Measurements from ENCODE around the gene PRPH2.
"Not testable (repeated sequence)": the region's sequence is repeated elsewhere in the genome, so short reads cannot be mapped to it uniquely, and the experiment has no call there.

The PRPH2 gene

GRCh38 chr6:42714098-42714761 is 8.2 kb downstream of the PRPH2 start:
- H3K9me3 ChIP-seq (ENCODE audit: control insufficient read depth, insufficient read depth, low read length): no peaks in the 10 kb centered on the region; the same call in 1 of the 2 replicates
- H3K4me3 ChIP-seq (ENCODE audit: low read depth, low read length): no peak overlapping the region
- no peaks in the 10 kb centered on the region for H3K36me3 ChIP-seq (ENCODE audit: control insufficient read depth, insufficient read depth, low read length)
- H3K4me1 ChIP-seq (ENCODE audit: control insufficient read depth, insufficient read depth, low read length): peaks cover 8% of the 10 kb centered on the region
- H3K27me3 ChIP-seq (ENCODE audit: control insufficient read depth, insufficient read depth, low read length): no peaks in the 10 kb centered on the region
- H3K27ac ChIP-seq (ENCODE audit: low read depth, low read length): no peak overlapping the region
- H3K9ac ChIP-seq (ENCODE audit: low read depth, low read length): no peak overlapping the region

GRCh38 chr6:42711930-42712329 is 10.5 kb downstream of the PRPH2 start:
- Histone ChIP-seq H3K4me3 (ENCODE audit: low read depth, low read length) (no peak overlapping the region), H3K36me3 (ENCODE audit: control insufficient read depth, insufficient read depth, low read length) (no peaks in the 10 kb centered on the region), H3K4me1 (ENCODE audit: control insufficient read depth, insufficient read depth, low read length) (peaks cover 8% of the 10 kb centered on the region), H3K9me3 (ENCODE audit: control insufficient read depth, insufficient read depth, low read length) (no peaks in the 10 kb centered on the region; the same call in 1 of the 2 replicates), H3K27ac (ENCODE audit: low read depth, low read length) (no peak overlapping the region), H3K9ac (ENCODE audit: low read depth, low read length) (no peak overlapping the region), H3K27me3 (ENCODE audit: control insufficient read depth, insufficient read depth, low read length) (no peaks in the 10 kb centered on the region)

DNA sequence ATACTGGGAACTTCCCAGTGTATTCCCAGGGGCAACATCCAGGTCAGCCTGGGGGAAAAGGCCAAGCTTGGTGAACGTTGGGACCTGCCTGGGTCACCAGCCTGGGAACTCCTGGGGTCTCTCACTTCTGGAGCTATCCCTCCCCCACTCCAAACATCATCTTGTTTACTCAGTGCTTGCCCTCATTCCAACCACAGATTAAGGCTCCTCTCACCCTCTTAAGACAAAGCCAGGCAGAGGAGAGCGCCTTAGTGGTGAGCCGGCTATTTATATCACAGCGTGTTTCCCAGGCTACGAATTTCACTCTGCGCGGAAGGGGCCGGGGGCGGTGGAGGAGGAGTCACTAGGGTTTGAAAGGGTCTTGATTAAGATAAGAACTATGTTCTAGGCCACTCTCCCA is 12.1 kb downstream of the PRPH2 start:
- Histone ChIP-seq H3K27me3 (ENCODE audit: control insufficient read depth, insufficient read depth, low read length) (no peaks in the 10 kb centered on the region), H3K36me3 (ENCODE audit: control insufficient read depth, insufficient read depth, low read length) (no peaks in the 10 kb centered on the region), H3K9me3 (ENCODE audit: control insufficient read depth, insufficient read depth, low read length) (no peaks in the 10 kb centered on the region; the same call in 1 of the 2 replicates), H3K4me3 (ENCODE audit: low read depth, low read length) (no peak overlapping the region), H3K9ac (ENCODE audit: low read depth, low read length) (no peak overlapping the region; the same call in 1 of the 2 replicates), H3K4me1 (ENCODE audit: control insufficient read depth, insufficient read depth, low read length) (peaks cover 8% of the 10 kb centered on the region), H3K27ac (ENCODE audit: low read depth, low read length) (peak overlapping the region; percentile 69)

DNA sequence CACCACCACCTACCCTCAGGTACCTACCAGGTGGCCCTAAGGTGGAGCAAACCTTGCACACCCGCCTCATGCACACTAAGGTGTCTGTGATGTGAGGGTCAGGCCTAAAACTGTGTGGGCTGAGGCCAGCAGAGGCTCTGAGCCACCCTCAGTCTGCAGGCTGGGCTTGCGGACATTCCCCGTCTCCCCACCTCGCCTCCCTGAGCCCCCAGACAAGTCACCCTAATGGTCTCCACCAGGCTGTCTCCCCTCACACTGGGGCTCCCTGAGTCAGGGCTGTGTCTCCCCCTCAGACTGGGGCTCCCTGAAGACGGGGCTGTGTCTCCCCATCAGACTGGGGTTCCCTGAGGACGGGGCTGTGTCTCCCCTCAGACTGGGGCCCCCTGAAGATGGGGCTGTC is 12.5 kb downstream of the PRPH2 start:
- Histone ChIP-seq H3K9me3 (ENCODE audit: control insufficient read depth, insufficient read depth, low read length) (no peaks in the 10 kb centered on the region; the same call in 1 of the 2 replicates), H3K4me3 (ENCODE audit: low read depth, low read length) (no peak overlapping the region), H3K36me3 (ENCODE audit: control insufficient read depth, insufficient read depth, low read length) (no peaks in the 10 kb centered on the region), H3K27me3 (ENCODE audit: control insufficient read depth, insufficient read depth, low read length) (no peaks in the 10 kb centered on the region), H3K4me1 (ENCODE audit: control insufficient read depth, insufficient read depth, low read length) (peaks cover 8% of the 10 kb centered on the region), H3K9ac (ENCODE audit: low read depth, low read length) (no peak overlapping the region), H3K27ac (ENCODE audit: low read depth, low read length) (peak overlapping the region; percentile 69)

DNA sequence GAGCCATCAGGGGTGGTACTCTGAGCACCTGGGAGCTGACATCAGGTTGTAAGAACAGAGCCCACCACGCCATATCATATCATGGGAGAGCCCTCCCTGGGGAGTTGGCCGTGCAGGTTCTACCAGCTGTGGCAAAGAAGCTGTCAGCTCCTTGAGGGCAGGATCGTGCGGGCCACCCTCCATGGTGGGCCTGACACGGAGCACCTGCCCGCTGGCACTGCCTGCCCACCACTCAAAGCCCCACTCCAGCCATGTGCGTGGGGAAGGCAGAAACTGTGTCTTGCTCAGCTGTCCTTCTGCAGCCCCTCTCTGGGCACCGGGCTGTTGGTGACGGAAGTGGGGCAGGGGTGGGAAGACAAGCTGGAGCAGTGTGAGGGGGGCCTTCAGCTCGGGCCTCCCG is 14.3 kb downstream of the PRPH2 start:
- peaks cover 8% of the 10 kb centered on the region for H3K4me1 ChIP-seq (ENCODE audit: control insufficient read depth, insufficient read depth, low read length)
- H3K27me3 ChIP-seq (ENCODE audit: control insufficient read depth, insufficient read depth, low read length): no peaks in the 10 kb centered on the region
- H3K27ac ChIP-seq (ENCODE audit: low read depth, low read length): no peak overlapping the region

DNA sequence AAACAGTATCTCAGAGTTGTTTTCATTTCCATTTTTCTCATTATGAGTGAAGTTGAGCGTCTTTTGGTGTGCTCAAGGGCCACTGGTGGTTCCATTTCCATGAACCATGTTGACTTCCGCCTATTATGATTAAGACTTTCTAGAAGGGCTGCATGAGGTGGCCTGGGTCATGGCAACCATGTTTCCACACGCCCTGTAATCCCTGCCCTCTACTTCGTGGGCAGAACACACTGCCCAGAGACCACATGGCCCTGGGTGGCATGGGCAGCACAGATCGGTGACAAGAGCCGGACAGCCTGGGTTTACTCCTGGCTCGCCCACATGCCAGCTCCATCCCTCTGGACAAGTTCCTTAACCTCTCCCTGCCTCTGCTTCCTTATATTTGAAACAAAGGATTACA is 14.8 kb downstream of the PRPH2 start:
- Histone ChIP-seq H3K36me3 (ENCODE audit: control insufficient read depth, insufficient read depth, low read length) (no peaks in the 10 kb centered on the region), H3K4me1 (ENCODE audit: control insufficient read depth, insufficient read depth, low read length) (peaks cover 8% of the 10 kb centered on the region), H3K4me3 (ENCODE audit: low read depth, low read length) (no peak overlapping the region), H3K9me3 (ENCODE audit: control insufficient read depth, insufficient read depth, low read length) (no peaks in the 10 kb centered on the region; the same call in 1 of the 2 replicates), H3K27ac (ENCODE audit: low read depth, low read length) (no peak overlapping the region), H3K9ac (ENCODE audit: low read depth, low read length) (no peak overlapping the region), H3K27me3 (ENCODE audit: control insufficient read depth, insufficient read depth, low read length) (no peaks in the 10 kb centered on the region)

More for the DNA sequence above, 14.3 kb downstream of the PRPH2 start:
- Histone ChIP-seq H3K9ac (ENCODE audit: low read depth, low read length) (no peak overlapping the region), H3K9me3 (ENCODE audit: control insufficient read depth, insufficient read depth, low read length) (no peaks in the 10 kb centered on the region; the same call in 1 of the 2 replicates), H3K36me3 (ENCODE audit: control insufficient read depth, insufficient read depth, low read length) (no peaks in the 10 kb centered on the region), H3K4me3 (ENCODE audit: low read depth, low read length) (no peak overlapping the region)

DNA sequence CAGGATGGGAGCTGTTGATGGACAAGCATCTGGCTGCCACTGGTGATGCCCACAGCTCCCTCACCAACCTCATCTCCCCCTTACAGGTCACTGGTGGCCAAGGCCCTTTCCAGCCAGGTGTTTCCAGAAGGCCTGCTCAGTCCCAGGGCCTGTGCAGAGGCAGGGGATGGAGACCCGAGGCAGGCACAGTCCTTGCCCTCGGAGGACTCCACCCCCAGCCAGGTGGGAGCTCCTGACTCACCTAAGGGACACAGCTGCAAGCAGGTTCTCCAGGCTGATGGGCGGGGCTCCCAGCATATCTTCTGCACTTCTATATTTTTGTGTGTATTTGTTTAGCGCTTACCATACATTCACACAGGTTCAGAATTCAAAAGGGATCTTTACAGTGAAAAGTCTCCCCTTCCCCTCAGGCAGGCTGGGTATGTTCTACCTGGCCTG is 17.4 kb downstream of the PRPH2 start:
- Histone ChIP-seq H3K9ac (ENCODE audit: low read depth, low read length) (no peak overlapping the region), H3K4me1 (ENCODE audit: control insufficient read depth, insufficient read depth, low read length) (no peaks in the 10 kb centered on the region; the same call in 1 of the 2 replicates), H3K9me3 (ENCODE audit: control insufficient read depth, insufficient read depth, low read length) (no peaks in the 10 kb centered on the region), H3K36me3 (ENCODE audit: control insufficient read depth, insufficient read depth, low read length) (no peaks in the 10 kb centered on the region), H3K4me3 (ENCODE audit: low read depth, low read length) (no peak overlapping the region), H3K27me3 (ENCODE audit: control insufficient read depth, insufficient read depth, low read length) (no peaks in the 10 kb centered on the region), H3K27ac (ENCODE audit: low read depth, low read length) (no peak overlapping the region)

DNA sequence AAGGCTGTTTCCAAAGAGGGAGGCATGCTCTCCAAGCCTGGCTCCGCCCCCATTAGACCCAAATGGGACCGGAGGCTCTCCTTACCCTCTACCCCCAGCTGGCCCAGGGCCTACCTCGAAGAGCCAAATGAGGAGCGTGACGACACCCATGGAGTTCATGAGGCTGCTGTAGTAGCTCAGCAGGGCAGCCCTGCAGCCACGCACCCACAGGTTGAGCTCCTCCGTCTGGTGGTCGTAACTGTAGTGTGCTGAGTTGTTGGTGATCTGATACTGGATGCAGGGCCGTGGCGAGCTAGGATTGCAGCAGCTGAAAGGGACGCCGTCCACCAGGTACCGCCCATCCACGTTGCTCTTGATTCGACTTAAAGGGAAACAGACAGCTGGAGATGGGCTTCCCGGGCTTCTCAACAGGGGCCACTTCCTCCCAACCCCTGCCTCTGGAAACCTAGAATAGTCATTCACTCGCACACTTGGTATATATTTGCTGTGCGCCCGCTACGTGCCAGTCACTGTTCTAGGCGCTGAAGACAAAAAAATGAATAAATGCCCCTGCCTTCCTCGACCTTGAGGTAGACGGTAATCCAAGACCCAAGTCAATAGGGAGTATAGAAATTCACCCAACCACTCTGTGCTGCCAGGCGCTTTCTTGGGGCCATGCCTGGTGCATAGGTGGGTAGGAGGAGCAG is 18.0 kb downstream of the PRPH2 start:
- Histone ChIP-seq H3K4me1 (ENCODE audit: control insufficient read depth, insufficient read depth, low read length) (no peaks in the 10 kb centered on the region), H3K27me3 (ENCODE audit: control insufficient read depth, insufficient read depth, low read length) (no peaks in the 10 kb centered on the region), H3K27ac (ENCODE audit: low read depth, low read length) (no peak overlapping the region), H3K9me3 (ENCODE audit: control insufficient read depth, insufficient read depth, low read length) (no peaks in the 10 kb centered on the region), H3K4me3 (ENCODE audit: low read depth, low read length) (peak overlapping the region; percentile 3; the same call in 1 of the 2 replicates), H3K36me3 (ENCODE audit: control insufficient read depth, insufficient read depth, low read length) (no peaks in the 10 kb centered on the region), H3K9ac (ENCODE audit: low read depth, low read length) (peak overlapping the region; percentile 2; the same call in 1 of the 2 replicates)

GRCh38 chr6:42702786-42703185 is 19.6 kb downstream of the PRPH2 start:
- not testable (repeated sequence) for H3K9ac ChIP-seq (ENCODE audit: low read depth, low read length); H3K4me1 ChIP-seq (ENCODE audit: control insufficient read depth, insufficient read depth, low read length); H3K27me3 ChIP-seq (ENCODE audit: control insufficient read depth, insufficient read depth, low read length); H3K27ac ChIP-seq (ENCODE audit: low read depth, low read length); H3K36me3 ChIP-seq (ENCODE audit: control insufficient read depth, insufficient read depth, low read length); H3K4me3 ChIP-seq (ENCODE audit: low read depth, low read length); H3K9me3 ChIP-seq (ENCODE audit: control insufficient read depth, insufficient read depth, low read length)

- Histone ChIP-seq H3K9me3 (ENCODE audit: control insufficient read depth, insufficient read depth, low read length) (no peaks in the 10 kb centered on the region), H3K27me3 (ENCODE audit: control insufficient read depth, insufficient read depth, low read length) (no peaks in the 10 kb centered on the region), H3K4me1 (ENCODE audit: control insufficient read depth, insufficient read depth, low read length) (no peaks in the 10 kb centered on the region), H3K4me3 (ENCODE audit: low read depth, low read length) (no peak overlapping the region), H3K9ac (ENCODE audit: low read depth, low read length) (no peak overlapping the region), H3K36me3 (ENCODE audit: control insufficient read depth, insufficient read depth, low read length) (no peaks in the 10 kb centered on the region), H3K27ac (ENCODE audit: low read depth, low read length) (no peak overlapping the region)
Observed at GRCh38 chr6:42702200-42702599, 20.2 kb downstream of the PRPH2 start.

GRCh38 chr6:42698217-42698616 is 24.2 kb downstream of the PRPH2 start:
- no peak overlapping the region; the same call in 1 of the 2 replicates for H3K9ac ChIP-seq (ENCODE audit: low read depth, low read length)
- no peak overlapping the region for H3K4me3 ChIP-seq (ENCODE audit: low read depth, low read length)
- peaks cover 18% of the 10 kb centered on the region; the same call in 1 of the 2 replicates for H3K36me3 ChIP-seq (ENCODE audit: control insufficient read depth, insufficient read depth, low read length)

More at GRCh38 chr6:42698217-42698616, 24.2 kb downstream of the PRPH2 start:
- H3K4me1 ChIP-seq (ENCODE audit: control insufficient read depth, insufficient read depth, low read length): no peaks in the 10 kb centered on the region
- no peak overlapping the region for H3K27ac ChIP-seq (ENCODE audit: low read depth, low read length)
- no peaks in the 10 kb centered on the region for H3K27me3 ChIP-seq (ENCODE audit: control insufficient read depth, insufficient read depth, low read length)
- no peaks in the 10 kb centered on the region for H3K9me3 ChIP-seq (ENCODE audit: control insufficient read depth, insufficient read depth, low read length)
